Activated CD8-positive, alpha-beta T cell treated with anti-CD3 and anti-CD28 coated beads, Interleukin-2, amount 10 ng/mL, durations not matched to agents 7 days and 5 days (primary cell): Measurements from ENCODE around the gene LRRN3. TPM values are rescaled to one million over a fixed set of nuclear protein-coding genes. Genes with fewer than 3 reads are reported as not detected.
"Not testable (repeated sequence)": the region's sequence is repeated elsewhere in the genome, so short reads cannot be mapped to it uniquely, and the experiment has no call there.

Experiments used
- ATAC-seq: fragments of 150-1000 bp; cut with Tn5 transposase; one replicate; pipeline ENCODE4 v1.10.0; 2021; ENCODE audit warnings: moderate library complexity
- CTCF ChIA-PET: fragments of 350-600 bp; sonication (Branson Sonifier 250); formaldehyde crosslinking; loops from one replicate; lab custom pipeline; 2021; ENCODE audit warnings: antibody characterized with exemption; lab: Charles Lee
- POLR2A ChIA-PET: fragments of 350-600 bp; sonication (Branson Sonifier 250); formaldehyde crosslinking; loops from one replicate; lab custom pipeline; 2021; ENCODE audit warnings: antibody characterized with exemption; lab: Charles Lee
- DNase-seq: peaks from one replicate; pipeline ENCODE4 v3.0.0-alpha.2; 2020
- H3K27ac Mint-ChIP-seq: one replicate; pipeline ENCODE4 v1.8.0; 2021; ENCODE audit warnings: mild to moderate bottlenecking, mixed read lengths
- H3K27me3 Mint-ChIP-seq: one replicate; pipeline ENCODE4 v1.8.0; 2021; ENCODE audit warnings: low read depth, mixed read lengths
- H3K36me3 Mint-ChIP-seq: one replicate; pipeline ENCODE4 v1.8.0; 2021; ENCODE audit warnings: low read depth, mixed read lengths
- H3K4me1 Mint-ChIP-seq: one replicate; pipeline ENCODE4 v1.8.0; 2021; ENCODE audit warnings: low read depth, mixed read lengths
- H3K4me3 Mint-ChIP-seq: one replicate; pipeline ENCODE4 v1.8.0; 2021; ENCODE audit warnings: mild to moderate bottlenecking, mixed read lengths
- H3K9me3 Mint-ChIP-seq: one replicate; pipeline ENCODE4 v1.8.0; 2022; ENCODE audit warnings: mixed read lengths; ENCODE audit not compliant: insufficient read depth
- total RNA-seq, 2 experiments: library from RNA; stranded (reverse); gene quantifications; one replicate each; pipeline ENCODE4 v1.2.3, GENCODE V29; 2021

Gene LRRN3
- total RNA-seq, 2 experiments from 2014 or later = 196 to 204 TPM

- H3K9me3 Mint-ChIP-seq = peaks cover 14% of the 10 kb centered on the region
- ChIA-PET CTCF (interaction anchor here (2.3 kb wide), 1 partner anchor 10 kb away, joined by 10 read pairs; no protein-coding TSS in a partner anchor), POLR2A (no interaction called here)
- ATAC-seq = no peak
- H3K27me3 Mint-ChIP-seq = no peaks in the 10 kb centered on the region
- peaks cover 33% of the 10 kb centered on the region for H3K4me1 Mint-ChIP-seq
- H3K27ac Mint-ChIP-seq = no peak overlapping the region
- H3K4me3 Mint-ChIP-seq = no peak overlapping the region
- DNase-seq = no peak
- peaks cover 9% of the 10 kb centered on the region for H3K36me3 Mint-ChIP-seq
These were observed 33.9 kb upstream of the LRRN3 start for GRCh38 chr7:111057066-111057465.

GRCh38 chr7:111059833-111060232 is 31.1 kb upstream of the LRRN3 start:
- Mint-ChIP-seq H3K27me3 (no peaks in the 10 kb centered on the region), H3K27ac (no peak overlapping the region), H3K4me1 (peaks cover 18% of the 10 kb centered on the region), H3K4me3 (no peak overlapping the region), H3K36me3 (peaks cover 34% of the 10 kb centered on the region), H3K9me3 (peaks cover 28% of the 10 kb centered on the region)
- CTCF ChIA-PET = interaction anchor here (1.3 kb wide), 1 partner anchor 26 kb away, joined by 3 read pairs; no protein-coding TSS in a partner anchor
- POLR2A ChIA-PET = no interaction called here
- DNase-seq (no peak), ATAC-seq (no peak)

DNA sequence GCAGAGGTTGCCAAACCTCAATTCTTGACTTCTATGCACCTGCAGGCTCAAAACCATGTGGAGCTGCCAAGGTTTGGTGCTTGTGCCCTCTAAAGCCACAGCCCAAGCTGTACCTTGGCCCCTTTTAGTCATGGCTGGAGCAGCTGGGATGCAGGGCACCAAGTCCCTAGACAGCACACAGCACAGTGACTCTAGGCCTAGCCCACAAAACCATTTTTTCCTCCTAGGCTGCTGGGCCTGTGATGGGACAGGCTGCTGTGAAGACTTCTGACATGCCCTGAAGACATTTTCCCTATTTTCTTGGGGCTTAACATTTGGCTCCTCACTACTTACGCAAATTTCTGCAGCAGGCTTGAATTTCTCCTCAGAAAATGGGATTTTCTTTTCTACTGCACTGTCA is 27.8 kb upstream of the LRRN3 start:
- CTCF ChIA-PET = interaction anchor here (1.3 kb wide), 1 partner anchor 24 kb away, joined by 3 read pairs; no protein-coding TSS in a partner anchor
- Mint-ChIP-seq H3K4me3 (no peak overlapping the region), H3K27me3 (no peaks in the 10 kb centered on the region), H3K27ac (no peak overlapping the region), H3K36me3 (peaks cover 44% of the 10 kb centered on the region), H3K4me1 (peaks cover 10% of the 10 kb centered on the region), H3K9me3 (peaks cover 39% of the 10 kb centered on the region)
- ATAC-seq = no peak
- POLR2A ChIA-PET = interaction anchor here (0.8 kb wide), 1 partner anchor 20 kb away, joined by 4 read pairs; no protein-coding TSS in a partner anchor
- DNase-seq = no peak

- Mint-ChIP-seq H3K27ac (no peak overlapping the region), H3K4me3 (no peak overlapping the region), H3K9me3 (peaks cover 23% of the 10 kb centered on the region), H3K4me1 (peaks cover 24% of the 10 kb centered on the region), H3K36me3 (peaks cover 39% of the 10 kb centered on the region), H3K27me3 (no peaks in the 10 kb centered on the region)
- ATAC-seq = no peak
- POLR2A ChIA-PET = no interaction called here
- CTCF ChIA-PET = interaction anchor here (1.0 kb wide), 1 partner anchor 37 kb away, joined by 3 read pairs; no protein-coding TSS in a partner anchor
- no peak for DNase-seq
These were observed 23.7 kb upstream of the LRRN3 start for GRCh38 chr7:111067251-111067650.

- H3K4me3 Mint-ChIP-seq = no peak overlapping the region
- no peaks in the 10 kb centered on the region for H3K27me3 Mint-ChIP-seq
- peaks cover 35% of the 10 kb centered on the region for H3K36me3 Mint-ChIP-seq
- ChIA-PET CTCF (no interaction called here), POLR2A (no interaction called here)
- ATAC-seq (no peak), DNase-seq (no peak)
- peaks cover 28% of the 10 kb centered on the region for H3K4me1 Mint-ChIP-seq
- no peak overlapping the region for H3K27ac Mint-ChIP-seq
- peaks cover 20% of the 10 kb centered on the region for H3K9me3 Mint-ChIP-seq
These were observed 23.2 kb upstream of the LRRN3 start for GRCh38 chr7:111067682-111068081.

- no peak overlapping the region for H3K27ac Mint-ChIP-seq
- no peaks in the 10 kb centered on the region for H3K27me3 Mint-ChIP-seq
- H3K9me3 Mint-ChIP-seq = peaks cover 25% of the 10 kb centered on the region
- DNase-seq = no peak
- ChIA-PET POLR2A (no interaction called here), CTCF (no interaction called here)
- H3K4me3 Mint-ChIP-seq = no peak overlapping the region
- ATAC-seq = no peak
- H3K4me1 Mint-ChIP-seq = peaks cover 37% of the 10 kb centered on the region
- H3K36me3 Mint-ChIP-seq = peaks cover 31% of the 10 kb centered on the region
These were observed 22.3 kb upstream of the LRRN3 start for GRCh38 chr7:111068618-111069017.

GRCh38 chr7:111071556-111071955 is 19.4 kb upstream of the LRRN3 start:
- Mint-ChIP-seq H3K9me3 (peaks cover 17% of the 10 kb centered on the region), H3K36me3 (peaks cover 35% of the 10 kb centered on the region), H3K4me1 (peaks cover 61% of the 10 kb centered on the region), H3K4me3 (no peak overlapping the region), H3K27me3 (no peaks in the 10 kb centered on the region), H3K27ac (no peak overlapping the region)
- no peak for DNase-seq
- ChIA-PET POLR2A (no interaction called here), CTCF (no interaction called here)
- ATAC-seq = no peak

DNA sequence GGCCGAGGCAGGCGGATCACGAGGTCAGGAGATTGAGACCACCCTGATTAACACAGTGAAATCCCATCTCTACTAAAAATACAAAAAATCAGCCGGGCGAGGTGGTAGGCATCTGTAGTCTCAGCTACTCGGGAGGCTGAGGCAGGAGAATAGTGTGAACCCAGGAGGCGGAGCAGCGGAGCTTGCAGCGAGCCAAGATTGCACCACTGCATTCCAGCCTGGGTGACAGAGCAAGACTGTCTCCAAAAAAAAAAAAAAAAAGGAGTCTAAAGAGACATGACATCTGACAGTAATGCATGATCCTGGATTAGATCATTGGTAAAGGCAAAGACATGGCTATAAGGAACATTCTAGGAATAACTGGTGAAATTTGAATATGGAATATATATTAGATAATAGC is 18.3 kb upstream of the LRRN3 start:
- H3K27ac Mint-ChIP-seq, CTCF ChIA-PET, H3K27me3 Mint-ChIP-seq, H3K4me3 Mint-ChIP-seq, ATAC-seq, DNase-seq: not testable (repeated sequence)
- Mint-ChIP-seq H3K4me1 (peaks cover 67% of the 10 kb centered on the region), H3K9me3 (peaks cover 17% of the 10 kb centered on the region), H3K36me3 (peaks cover 29% of the 10 kb centered on the region)
- POLR2A ChIA-PET = interaction anchor here (0.8 kb wide), 1 partner anchor 9 kb away, joined by 3 read pairs; no protein-coding TSS in a partner anchor

DNA sequence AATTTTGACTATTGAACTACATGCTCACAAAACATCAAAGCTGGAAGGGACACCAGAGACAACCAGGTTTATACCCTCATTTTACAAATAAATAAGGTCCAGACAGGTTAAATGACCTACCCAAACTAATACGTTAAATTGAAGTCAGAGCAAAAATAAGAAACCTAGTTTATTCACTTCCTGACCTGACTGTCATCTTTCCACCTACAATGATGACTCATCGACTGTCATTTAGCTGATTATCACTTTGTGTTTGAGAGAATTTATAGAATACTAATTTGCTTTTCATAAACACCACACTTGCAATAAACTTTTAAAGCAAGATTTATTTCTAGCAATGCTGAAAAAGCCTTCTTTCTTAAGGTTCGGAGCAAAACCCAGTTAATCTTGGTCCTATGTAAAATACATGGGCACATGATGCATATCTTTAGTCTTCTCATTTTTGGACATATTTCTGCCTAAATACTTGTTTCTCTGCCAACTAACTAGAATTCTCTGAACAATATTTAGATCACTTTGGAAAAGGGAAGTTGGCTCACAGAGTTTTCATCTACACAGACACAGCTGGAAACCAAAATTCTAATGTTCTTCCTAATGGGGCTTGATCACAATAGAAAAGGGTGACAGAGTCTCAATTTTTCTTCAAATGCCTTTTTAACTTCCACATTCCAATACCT is 16.7 kb upstream of the LRRN3 start:
- Mint-ChIP-seq H3K9me3 (peaks cover 17% of the 10 kb centered on the region), H3K4me1 (peaks cover 66% of the 10 kb centered on the region), H3K27ac (peak overlapping the region; percentile 84), H3K36me3 (peaks cover 29% of the 10 kb centered on the region), H3K4me3 (peak overlapping the region; percentile 7), H3K27me3 (no peaks in the 10 kb centered on the region)
- DNase-seq (no peak), ATAC-seq (peak; percentile 38)
- CTCF ChIA-PET = interaction anchor here (0.8 to 3.8 kb wide), 4 partner anchors 9 to 46 kb away, joined by 3 to 15 read pairs (median 4); no protein-coding TSS in a partner anchor
- POLR2A ChIA-PET = interaction anchor here (1.6 kb wide), 1 partner anchor 9 kb away, joined by 4 read pairs; no protein-coding TSS in a partner anchor

- H3K4me1 Mint-ChIP-seq = peaks cover 65% of the 10 kb centered on the region
- no peak for DNase-seq
- peaks cover 17% of the 10 kb centered on the region for H3K9me3 Mint-ChIP-seq
- H3K27ac Mint-ChIP-seq = peak overlapping the region; percentile 84
- peaks cover 31% of the 10 kb centered on the region for H3K36me3 Mint-ChIP-seq
- no peak overlapping the region for H3K4me3 Mint-ChIP-seq
- H3K27me3 Mint-ChIP-seq = no peaks in the 10 kb centered on the region
- ChIA-PET POLR2A (interaction anchor here (1.6 to 2.6 kb wide), 2 partner anchors 8 to 63 kb away, joined by 4 to 8 read pairs; no protein-coding TSS in a partner anchor), CTCF (interaction anchor here (0.8 to 3.8 kb wide), 8 partner anchors 8 to 47 kb away, joined by 3 to 28 read pairs (median 8); no protein-coding TSS in a partner anchor)
- no peak for ATAC-seq
These were observed 16.2 kb upstream of the LRRN3 start for GRCh38 chr7:111074748-111075146.

- Mint-ChIP-seq H3K36me3 (peaks cover 35% of the 10 kb centered on the region), H3K4me3 (no peak overlapping the region), H3K27me3 (no peaks in the 10 kb centered on the region), H3K27ac (peak overlapping the region; percentile 44), H3K9me3 (peaks cover 17% of the 10 kb centered on the region), H3K4me1 (peaks cover 69% of the 10 kb centered on the region)
- POLR2A ChIA-PET = interaction anchor here (1.1 to 2.6 kb wide), 3 partner anchors 17 to 64 kb away, joined by 3 to 8 read pairs (median 5); no protein-coding TSS in a partner anchor
- ATAC-seq (no peak), DNase-seq (no peak)
- CTCF ChIA-PET = interaction anchor here (0.8 to 3.8 kb wide), 9 partner anchors 10 to 71 kb away, joined by 3 to 28 read pairs (median 4); no protein-coding TSS in a partner anchor
These were observed 15.4 kb upstream of the LRRN3 start for GRCh38 chr7:111075498-111075897.

DNA sequence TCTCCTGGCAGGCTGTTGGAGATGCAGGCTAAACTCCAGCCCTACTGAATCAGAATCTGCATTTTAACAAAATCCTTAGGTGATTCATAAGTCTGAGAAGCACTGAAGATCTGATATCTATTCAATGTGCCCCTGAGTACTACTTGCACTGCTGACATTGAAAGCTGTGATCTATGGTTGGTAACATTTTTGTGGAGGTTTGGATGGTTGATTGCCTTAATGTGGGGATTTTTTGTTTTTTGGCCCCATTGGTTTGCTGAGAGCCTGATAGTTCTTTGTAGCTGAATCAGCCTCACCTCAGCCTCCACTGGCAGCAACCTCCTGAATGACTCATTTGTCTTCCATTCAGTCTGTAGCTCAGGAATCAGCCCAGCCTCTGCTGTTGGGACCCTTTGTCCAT is 14.7 kb upstream of the LRRN3 start:
- peak; percentile 61 for ATAC-seq
- Mint-ChIP-seq H3K9me3 (peaks cover 17% of the 10 kb centered on the region), H3K27ac (peak overlapping the region; percentile 53), H3K4me1 (peaks cover 73% of the 10 kb centered on the region), H3K4me3 (no peak overlapping the region), H3K27me3 (no peaks in the 10 kb centered on the region), H3K36me3 (peaks cover 35% of the 10 kb centered on the region)
- peak; percentile 54 for DNase-seq
- POLR2A ChIA-PET = interaction anchor here (0.8 to 2.6 kb wide), 9 partner anchors 11 to 64 kb away, joined by 3 to 8 read pairs (median 4); partner anchors contain the start of gene LRRN3
- CTCF ChIA-PET = interaction anchor here (0.7 to 3.8 kb wide), 11 partner anchors 9 to 71 kb away, joined by 3 to 28 read pairs (median 3); no protein-coding TSS in a partner anchor
